HEK293 (cell line): Measurements from ENCODE around the gene PAPSS2.
A peak's percentile ranks its signal among the peaks of the same experiment; 100 is the strongest.

ENCODE experiments used
- CTCF ChIA-PET: fragments of 350-600 bp; formaldehyde crosslinking; extraction: SDS; loops from one replicate; lab custom pipeline; 2021; ENCODE audit warnings: antibody characterized with exemption; lab: Yijun Ruan, JAX
- POLR2A ChIA-PET: fragments of 300-600 bp; formaldehyde crosslinking; extraction: SDS; loops from one replicate; lab custom pipeline; 2020; ENCODE audit warnings: antibody characterized with exemption, inconsistent platforms; lab: Yijun Ruan, JAX
- H3K27ac ChIP-seq: fragments of 200-500 bp; sonication (Bioruptor generic); 2 replicates; pipeline ENCODE4 v1.5.1; 2014; ENCODE audit warnings: low read depth, low read length, control low read depth, inconsistent platforms; ENCODE audit errors: extremely low read depth
- H3K36me3 ChIP-seq, 2 experiments: fragments of 200-500 bp in 1 of 2; sonication (Bioruptor generic) in 1 of 2; 1 replicate in 1 of 2; 2 replicates in 1 of 2; pipeline ENCODE4 v1.5.1; 2014 to 2017; ENCODE audit warnings: inconsistent platforms in 2 of 2, low read length in 2 of 2; ENCODE audit not compliant: control insufficient read depth in 2 of 2, insufficient read depth in 1 of 2
- H3K4me1 ChIP-seq: fragments of 200-500 bp; sonication (Bioruptor generic); 2 replicates; pipeline ENCODE4 v1.5.1; 2014; ENCODE audit warnings: mild to moderate bottlenecking, low read length, inconsistent platforms; ENCODE audit not compliant: control insufficient read depth, insufficient read depth
- H3K4me3 ChIP-seq: 2 replicates; pipeline ENCODE4 v1.5.1; 2011; ENCODE audit warnings: low read depth, mild to moderate bottlenecking, control low read depth, low read length, moderate library complexity
- H3K9me3 ChIP-seq: fragments of 200-500 bp; sonication (Bioruptor generic); 2 replicates; pipeline ENCODE4 v1.5.1; 2014; ENCODE audit warnings: low read depth, low read length, inconsistent platforms; ENCODE audit not compliant: control insufficient read depth, insufficient read depth
- KLF9 ChIP-seq: fragments of 450-650 bp; formaldehyde crosslinking; IDR thresholded peaks from 2 replicates; pipeline ENCODE4 v1.5.1; 2016; ENCODE audit warnings: missing biosample characterization, missing genetic modification characterization, low read depth
- MYNN ChIP-seq: fragments of 450-650 bp; formaldehyde crosslinking; IDR thresholded peaks from 2 replicates; pipeline ENCODE4 v1.5.1; 2016; ENCODE audit warnings: missing biosample characterization, missing genetic modification characterization, borderline replicate concordance
- ZFP69B ChIP-seq: fragments of 450-650 bp; formaldehyde crosslinking; IDR thresholded peaks from 2 replicates; pipeline ENCODE4 v1.5.1; 2016; ENCODE audit warnings: missing biosample characterization, missing genetic modification characterization
- ZNF26 ChIP-seq: fragments of 450-650 bp; formaldehyde crosslinking; IDR thresholded peaks from 2 replicates; pipeline ENCODE4 v1.5.1; 2016; ENCODE audit warnings: missing biosample characterization, missing genetic modification characterization
- ZNF398 ChIP-seq: fragments of 450-650 bp; formaldehyde crosslinking; IDR thresholded peaks from 2 replicates; pipeline ENCODE4 v1.5.1; 2017; ENCODE audit warnings: missing biosample characterization, missing genetic modification characterization
- ZNF513 ChIP-seq: fragments of 450-650 bp; IDR thresholded peaks from 2 replicates; pipeline ENCODE4 v1.5.1; 2018; ENCODE audit warnings: missing biosample characterization, missing genetic modification characterization
- ZNF548 ChIP-seq: fragments of 450-650 bp; formaldehyde crosslinking; IDR thresholded peaks from 2 replicates; pipeline ENCODE4 v1.5.1; 2016; ENCODE audit warnings: missing biosample characterization, missing genetic modification characterization
- ZNF664 ChIP-seq: fragments of 450-650 bp; formaldehyde crosslinking; IDR thresholded peaks from 2 replicates; pipeline ENCODE4 v1.5.1; 2016; ENCODE audit warnings: missing biosample characterization, missing genetic modification characterization
- ZNF692 ChIP-seq: fragments of 450-650 bp; formaldehyde crosslinking; IDR thresholded peaks from 2 replicates; pipeline ENCODE4 v1.5.1; 2016; ENCODE audit warnings: missing biosample characterization, missing genetic modification characterization

The PAPSS2 gene

GRCh38 chr10:87685832-87686574 lies 26.3 kb downstream of the PAPSS2 start:
- ChIA-PET CTCF (interaction anchor here (0.6 to 1.9 kb wide), 5 partner anchors 9 to 1993 kb away, joined by 3 to 7 read pairs (median 4); no protein-coding TSS in a partner anchor), POLR2A (no interaction called here)
- Histone ChIP-seq H3K36me3 (no peaks in the 10 kb centered on the region), H3K4me1 (no peaks in the 10 kb centered on the region), H3K4me3 (no peak overlapping the region), H3K27ac (no peak overlapping the region), H3K9me3 (no peaks in the 10 kb centered on the region)
- TF ChIP-seq ZNF398 (tag by site-specific recombination) (peak; percentile 53), MYNN (tag by site-specific recombination) (no peak)

- Histone ChIP-seq H3K4me1 (peaks cover 7% of the 10 kb centered on the region), H3K27ac (no peak overlapping the region), H3K9me3 (no peaks in the 10 kb centered on the region), H3K4me3 (no peak overlapping the region), H3K36me3 (no peaks in the 10 kb centered on the region)
- no peak for TF ChIP-seq ZNF513 (tag by site-specific recombination)
- 0 out of 2 replicates have a peak, but pooled peaks have one; percentile 35 for TF ChIP-seq ZNF664 (tag by site-specific recombination)
- no peak for TF ChIP-seq ZNF548 (tag by site-specific recombination)
- no peak for TF ChIP-seq KLF9 (tag by site-specific recombination)
- ChIA-PET CTCF (interaction anchor here (1.2 kb wide), 1 partner anchor 30 kb away, joined by 3 read pairs; no protein-coding TSS in a partner anchor), POLR2A (no interaction called here)
These were observed 31.9 kb downstream of the PAPSS2 start for GRCh38 chr10:87691506-87692070.

- H3K9me3 ChIP-seq, result no peaks in the 10 kb centered on the region
- H3K27ac ChIP-seq, result no peak overlapping the region
- H3K4me3 ChIP-seq, result no peak overlapping the region
- POLR2A ChIA-PET, result no interaction called here
- H3K4me1 ChIP-seq, result peaks cover 7% of the 10 kb centered on the region
- CTCF ChIA-PET, result no interaction called here
- TF ChIP-seq ZFP69B (0 out of 2 replicates have a peak, but pooled peaks have one; percentile 66), ZNF692 (tag by site-specific recombination) (peak; percentile 87), ZNF26 (tag by site-specific recombination) (no peak)
- no peaks in the 10 kb centered on the region for H3K36me3 ChIP-seq
These were observed 33.3 kb downstream of the PAPSS2 start for GRCh38 chr10:87692956-87693484.
